Measurements from ENCODE around the gene AHCYL1. TPM values are rescaled to one million over a fixed set of nuclear protein-coding genes. Genes with fewer than 3 reads are reported as not detected.

Gene AHCYL1
- total and polyA plus RNA-seq, 4 donors, result 24.9 to 40.7 (median 30.3) TPM

DNA sequence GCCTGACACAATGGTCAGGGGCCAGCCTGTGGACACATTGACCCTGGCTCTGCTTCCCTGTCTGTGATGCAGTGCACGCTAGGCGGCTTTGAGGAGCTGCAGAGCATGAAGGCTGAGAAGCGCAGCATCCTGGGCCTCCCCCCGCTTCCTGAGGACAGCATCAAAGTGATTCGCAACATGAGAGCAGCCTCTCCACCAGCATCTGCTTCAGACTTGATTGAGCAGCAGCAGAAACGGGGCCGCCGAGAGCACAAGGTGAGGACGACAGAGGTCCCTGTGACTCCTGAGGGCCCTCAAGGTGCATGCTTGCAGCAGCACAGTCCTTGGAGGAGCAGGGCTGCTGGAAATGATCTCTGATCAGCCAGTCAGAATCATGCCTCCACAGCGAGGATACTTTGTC lies 58.5 kb downstream of the AHCYL1 start:
- Histone ChIP-seq H3K4me3 (ENCODE audit: low read depth in 1 of 3, low read length in 3 of 3) (no peak overlapping the region), H3K27ac (ENCODE audit: low read depth in 1 of 2, low read length in 2 of 2) (no peak overlapping the region), H3K36me3 (ENCODE audit: control insufficient read depth in 4 of 4, insufficient read depth in 3 of 4, low read depth in 1 of 4, low read length in 3 of 4) (peaks cover 11 to 88% (median 79%) of the 10 kb centered on the region in 4 donors), H3K9ac (ENCODE audit: low read depth in 1 of 2, low read length in 2 of 2) (no peak overlapping the region), H3K27me3 (ENCODE audit: control insufficient read depth in 4 of 4, insufficient read depth in 4 of 4, low read length in 3 of 4) (no peaks in the 10 kb centered on the region), H3K4me1 (ENCODE audit: control insufficient read depth in 4 of 4, insufficient read depth in 4 of 4, low read length in 3 of 4) (peaks cover 0 to 1% (median 0%) of the 10 kb centered on the region in 4 donors), H3K9me3 (ENCODE audit: control insufficient read depth in 4 of 4, low read length in 3 of 4) (no peaks in the 10 kb centered on the region)
- WGBS, result 97% methylated on average over 10 of the region's 10 CpGs
- DNase-seq (ENCODE audit: low spot score), result no peak
- TF ChIP-seq FOXA1 (IDR thresholded peaks at IDR 0.05) (no peak), ATF3 (IDR thresholded peaks at IDR 0.05) (no peak)

GRCh38 chr1:110047463-110047862 lies 62.9 kb downstream of the AHCYL1 start:
- 85% methylated on average over 3 of the region's 3 CpGs for WGBS
- no peak overlapping the region for H3K27ac ChIP-seq (ENCODE audit: low read depth in 1 of 2, low read length in 2 of 2)

More at GRCh38 chr1:110047463-110047862, 62.9 kb downstream of the AHCYL1 start:
- no peaks in the 10 kb centered on the region for H3K27me3 ChIP-seq (ENCODE audit: control insufficient read depth in 4 of 4, insufficient read depth in 4 of 4, low read length in 3 of 4)
- H3K36me3 ChIP-seq (ENCODE audit: control insufficient read depth in 4 of 4, insufficient read depth in 3 of 4, low read depth in 1 of 4, low read length in 3 of 4), result peaks cover 12 to 92% (median 74%) of the 10 kb centered on the region in 4 donors
- H3K9ac ChIP-seq (ENCODE audit: low read depth in 1 of 2, low read length in 2 of 2), result no peak overlapping the region
- no peak for DNase-seq (ENCODE audit: low spot score)
- H3K4me1 ChIP-seq (ENCODE audit: control insufficient read depth in 4 of 4, insufficient read depth in 4 of 4, low read length in 3 of 4), result peaks cover 0 to 3% (median 0%) of the 10 kb centered on the region in 4 donors
- no peaks in the 10 kb centered on the region for H3K9me3 ChIP-seq (ENCODE audit: control insufficient read depth in 4 of 4, low read length in 3 of 4)
- TF ChIP-seq EGR1 (IDR thresholded peaks at IDR 0.05; ENCODE audit: low read depth in 2 of 2) (no peak), FOXA2 (IDR thresholded peaks at IDR 0.05) (no peak), RAD21 (IDR thresholded peaks at IDR 0.05) (no peak), HNF4G (IDR thresholded peaks at IDR 0.05) (no peak), YY1 (IDR thresholded peaks at IDR 0.05) (no peak), SP1 (IDR thresholded peaks at IDR 0.05) (no peak), NR2F2 (IDR thresholded peaks at IDR 0.05) (no peak), HNF4A (conservative IDR thresholded peaks at IDR 0.05) (no peak), RXRA (IDR thresholded peaks at IDR 0.05) (no peak), ATF3 (IDR thresholded peaks at IDR 0.05) (no peak), GABPA (IDR thresholded peaks at IDR 0.05 in 1 of 2, conservative IDR thresholded peaks at IDR 0.05 in 1 of 2) (no peak), MAX (IDR thresholded peaks at IDR 0.05) (no peak), FOXA1 (IDR thresholded peaks at IDR 0.05) (no peak), JUND (IDR thresholded peaks at IDR 0.05) (no peak)
- TF ChIP-seq, protein P1, sequence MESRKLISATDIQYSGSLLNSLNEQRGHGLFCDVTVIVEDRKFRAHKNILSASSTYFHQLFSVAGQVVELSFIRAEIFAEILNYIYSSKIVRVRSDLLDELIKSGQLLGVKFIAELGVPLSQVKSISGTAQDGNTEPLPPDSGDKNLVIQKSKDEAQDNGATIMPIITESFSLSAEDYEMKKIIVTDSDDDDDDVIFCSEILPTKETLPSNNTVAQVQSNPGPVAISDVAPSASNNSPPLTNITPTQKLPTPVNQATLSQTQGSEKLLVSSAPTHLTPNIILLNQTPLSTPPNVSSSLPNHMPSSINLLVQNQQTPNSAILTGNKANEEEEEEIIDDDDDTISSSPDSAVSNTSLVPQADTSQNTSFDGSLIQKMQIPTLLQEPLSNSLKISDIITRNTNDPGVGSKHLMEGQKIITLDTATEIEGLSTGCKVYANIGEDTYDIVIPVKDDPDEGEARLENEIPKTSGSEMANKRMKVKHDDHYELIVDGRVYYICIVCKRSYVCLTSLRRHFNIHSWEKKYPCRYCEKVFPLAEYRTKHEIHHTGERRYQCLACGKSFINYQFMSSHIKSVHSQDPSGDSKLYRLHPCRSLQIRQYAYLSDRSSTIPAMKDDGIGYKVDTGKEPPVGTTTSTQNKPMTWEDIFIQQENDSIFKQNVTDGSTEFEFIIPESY (IDR thresholded peaks at IDR 0.05), result no peak
- TF ChIP-seq, protein P2, sequence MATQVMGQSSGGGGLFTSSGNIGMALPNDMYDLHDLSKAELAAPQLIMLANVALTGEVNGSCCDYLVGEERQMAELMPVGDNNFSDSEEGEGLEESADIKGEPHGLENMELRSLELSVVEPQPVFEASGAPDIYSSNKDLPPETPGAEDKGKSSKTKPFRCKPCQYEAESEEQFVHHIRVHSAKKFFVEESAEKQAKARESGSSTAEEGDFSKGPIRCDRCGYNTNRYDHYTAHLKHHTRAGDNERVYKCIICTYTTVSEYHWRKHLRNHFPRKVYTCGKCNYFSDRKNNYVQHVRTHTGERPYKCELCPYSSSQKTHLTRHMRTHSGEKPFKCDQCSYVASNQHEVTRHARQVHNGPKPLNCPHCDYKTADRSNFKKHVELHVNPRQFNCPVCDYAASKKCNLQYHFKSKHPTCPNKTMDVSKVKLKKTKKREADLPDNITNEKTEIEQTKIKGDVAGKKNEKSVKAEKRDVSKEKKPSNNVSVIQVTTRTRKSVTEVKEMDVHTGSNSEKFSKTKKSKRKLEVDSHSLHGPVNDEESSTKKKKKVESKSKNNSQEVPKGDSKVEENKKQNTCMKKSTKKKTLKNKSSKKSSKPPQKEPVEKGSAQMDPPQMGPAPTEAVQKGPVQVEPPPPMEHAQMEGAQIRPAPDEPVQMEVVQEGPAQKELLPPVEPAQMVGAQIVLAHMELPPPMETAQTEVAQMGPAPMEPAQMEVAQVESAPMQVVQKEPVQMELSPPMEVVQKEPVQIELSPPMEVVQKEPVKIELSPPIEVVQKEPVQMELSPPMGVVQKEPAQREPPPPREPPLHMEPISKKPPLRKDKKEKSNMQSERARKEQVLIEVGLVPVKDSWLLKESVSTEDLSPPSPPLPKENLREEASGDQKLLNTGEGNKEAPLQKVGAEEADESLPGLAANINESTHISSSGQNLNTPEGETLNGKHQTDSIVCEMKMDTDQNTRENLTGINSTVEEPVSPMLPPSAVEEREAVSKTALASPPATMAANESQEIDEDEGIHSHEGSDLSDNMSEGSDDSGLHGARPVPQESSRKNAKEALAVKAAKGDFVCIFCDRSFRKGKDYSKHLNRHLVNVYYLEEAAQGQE (IDR thresholded peaks at IDR 0.05), result no peak
- TF ChIP-seq, protein P3, sequence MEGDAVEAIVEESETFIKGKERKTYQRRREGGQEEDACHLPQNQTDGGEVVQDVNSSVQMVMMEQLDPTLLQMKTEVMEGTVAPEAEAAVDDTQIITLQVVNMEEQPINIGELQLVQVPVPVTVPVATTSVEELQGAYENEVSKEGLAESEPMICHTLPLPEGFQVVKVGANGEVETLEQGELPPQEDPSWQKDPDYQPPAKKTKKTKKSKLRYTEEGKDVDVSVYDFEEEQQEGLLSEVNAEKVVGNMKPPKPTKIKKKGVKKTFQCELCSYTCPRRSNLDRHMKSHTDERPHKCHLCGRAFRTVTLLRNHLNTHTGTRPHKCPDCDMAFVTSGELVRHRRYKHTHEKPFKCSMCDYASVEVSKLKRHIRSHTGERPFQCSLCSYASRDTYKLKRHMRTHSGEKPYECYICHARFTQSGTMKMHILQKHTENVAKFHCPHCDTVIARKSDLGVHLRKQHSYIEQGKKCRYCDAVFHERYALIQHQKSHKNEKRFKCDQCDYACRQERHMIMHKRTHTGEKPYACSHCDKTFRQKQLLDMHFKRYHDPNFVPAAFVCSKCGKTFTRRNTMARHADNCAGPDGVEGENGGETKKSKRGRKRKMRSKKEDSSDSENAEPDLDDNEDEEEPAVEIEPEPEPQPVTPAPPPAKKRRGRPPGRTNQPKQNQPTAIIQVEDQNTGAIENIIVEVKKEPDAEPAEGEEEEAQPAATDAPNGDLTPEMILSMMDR (IDR thresholded peaks at IDR 0.05; ENCODE audit: low read depth, low read length, missing input control), result no peak
- no peak overlapping the region for H3K4me3 ChIP-seq (ENCODE audit: low read depth in 1 of 3, low read length in 3 of 3)
